ENCODE results near the gene TEX14. TPM values are rescaled to one million over a fixed set of nuclear protein-coding genes. Genes with fewer than 3 reads are reported as not detected.

The TEX14 gene
- total and polyA plus RNA-seq, 10 of the 15 experiments (the other 5 are each of a cell fraction or from before 2014, with no cell fraction given): 0.15 to 1.3 (median 0.66) TPM

GRCh38 chr17:58572846-58573245 is 119.0 kb downstream of the TEX14 start:
- intact Hi-C loops (cut with micrococcal nuclease; ENCODE audit: unreplicated experiment) (no loop called here), in situ Hi-C loops (cut with MboI) (no loop called here)
- no peaks in the 10 kb centered on the region for H3K79me2 ChIP-seq (ENCODE audit: control insufficient read depth, insufficient read depth, low read length)
- no peak overlapping the region for H3K27ac ChIP-seq (ENCODE audit: control insufficient read depth, insufficient read depth)
- FAIRE-seq (no peak), ATAC-seq (peak; percentile 57), DNase-seq (ENCODE audit: low read depth, low spot score) (no peak)
- no peak overlapping the region for H3K4me2 ChIP-seq (ENCODE audit: control insufficient read depth, insufficient read depth)
- ChIA-PET POLR2A (interaction anchor here (0.6 to 1.4 kb wide), 2 partner anchors 111 to 134 kb away, joined by 3 to 9 read pairs; no protein-coding TSS in a partner anchor), SMC1A (ENCODE audit: uncharacterized antibody, unreplicated experiment) (interaction anchor here (0.8 to 1.7 kb wide), 9 partner anchors 11 to 432 kb away, joined by 3 to 7 read pairs (median 3); no protein-coding TSS in a partner anchor), CTCF (interaction anchor here (1.0 to 3.7 kb wide), 6 partner anchors 9 to 166 kb away, joined by 3 to 14 read pairs (median 4); no protein-coding TSS in a partner anchor), RAD21 (ENCODE audit: unreplicated experiment) (interaction anchor here (0.6 to 1.3 kb wide), 7 partner anchors 13 to 82 kb away, joined by 3 to 6 read pairs (median 4); no protein-coding TSS in a partner anchor)
- WGBS (ENCODE audit: insufficient coverage, insufficient replicate concordance, low lambda C conversion rate, missing lambda C conversion rate): 17% methylated on average over 3 of the region's 3 CpGs
- H3K36me3 ChIP-seq (ENCODE audit: control insufficient read depth in 2 of 2, insufficient read depth in 2 of 2, low read length in 1 of 2): no peaks in the 10 kb centered on the region
- no peaks in the 10 kb centered on the region for H3K27me3 ChIP-seq (replicated peaks in 1 of 2; ENCODE audit: control insufficient read depth in 2 of 2, insufficient read depth in 2 of 2, low read length in 1 of 2)
- no peak overlapping the region for H3K9ac ChIP-seq (ENCODE audit: control insufficient read depth, insufficient read depth, low read length)
- no peaks in the 10 kb centered on the region for H4K20me1 ChIP-seq (ENCODE audit: control insufficient read depth, insufficient read depth)
- H3K4me1 ChIP-seq (ENCODE audit: control insufficient read depth, insufficient read depth, low read length): peaks cover 10% of the 10 kb centered on the region
- no peaks in the 10 kb centered on the region for H3K9me3 ChIP-seq (replicated peaks; ENCODE audit: control insufficient read depth, insufficient read depth, low read length)
- TF ChIP-seq ZZZ3 (IDR thresholded peaks at IDR 0.05; ENCODE audit: control insufficient read depth, insufficient read length, low read depth) (no peak), SUPT20H (IDR thresholded peaks at IDR 0.05; ENCODE audit: borderline replicate concordance, control insufficient read depth, low read depth, low read length) (no peak), PAX5 (IDR thresholded peaks at IDR 0.05; ENCODE audit: borderline replicate concordance, low read depth, low read length) (no peak), CREB1 (IDR thresholded peaks at IDR 0.05; ENCODE audit: low read depth) (no peak), NBN (IDR thresholded peaks at IDR 0.05) (no peak), CBX5 (IDR thresholded peaks at IDR 0.05; ENCODE audit: low read depth) (no peak), KDM1A (IDR thresholded peaks at IDR 0.05; ENCODE audit: borderline replicate concordance) (no peak), BHLHE40 (IDR thresholded peaks at IDR 0.05; ENCODE audit: borderline replicate concordance in 1 of 2, low read depth in 2 of 2, low read length in 1 of 2) (no peak), ZBTB40 (IDR thresholded peaks at IDR 0.05; ENCODE audit: borderline replicate concordance) (no peak), SIX5 (IDR thresholded peaks at IDR 0.05; ENCODE audit: low read depth, low read length, severe bottlenecking) (no peak)
- TF ChIP-seq, protein P1, sequence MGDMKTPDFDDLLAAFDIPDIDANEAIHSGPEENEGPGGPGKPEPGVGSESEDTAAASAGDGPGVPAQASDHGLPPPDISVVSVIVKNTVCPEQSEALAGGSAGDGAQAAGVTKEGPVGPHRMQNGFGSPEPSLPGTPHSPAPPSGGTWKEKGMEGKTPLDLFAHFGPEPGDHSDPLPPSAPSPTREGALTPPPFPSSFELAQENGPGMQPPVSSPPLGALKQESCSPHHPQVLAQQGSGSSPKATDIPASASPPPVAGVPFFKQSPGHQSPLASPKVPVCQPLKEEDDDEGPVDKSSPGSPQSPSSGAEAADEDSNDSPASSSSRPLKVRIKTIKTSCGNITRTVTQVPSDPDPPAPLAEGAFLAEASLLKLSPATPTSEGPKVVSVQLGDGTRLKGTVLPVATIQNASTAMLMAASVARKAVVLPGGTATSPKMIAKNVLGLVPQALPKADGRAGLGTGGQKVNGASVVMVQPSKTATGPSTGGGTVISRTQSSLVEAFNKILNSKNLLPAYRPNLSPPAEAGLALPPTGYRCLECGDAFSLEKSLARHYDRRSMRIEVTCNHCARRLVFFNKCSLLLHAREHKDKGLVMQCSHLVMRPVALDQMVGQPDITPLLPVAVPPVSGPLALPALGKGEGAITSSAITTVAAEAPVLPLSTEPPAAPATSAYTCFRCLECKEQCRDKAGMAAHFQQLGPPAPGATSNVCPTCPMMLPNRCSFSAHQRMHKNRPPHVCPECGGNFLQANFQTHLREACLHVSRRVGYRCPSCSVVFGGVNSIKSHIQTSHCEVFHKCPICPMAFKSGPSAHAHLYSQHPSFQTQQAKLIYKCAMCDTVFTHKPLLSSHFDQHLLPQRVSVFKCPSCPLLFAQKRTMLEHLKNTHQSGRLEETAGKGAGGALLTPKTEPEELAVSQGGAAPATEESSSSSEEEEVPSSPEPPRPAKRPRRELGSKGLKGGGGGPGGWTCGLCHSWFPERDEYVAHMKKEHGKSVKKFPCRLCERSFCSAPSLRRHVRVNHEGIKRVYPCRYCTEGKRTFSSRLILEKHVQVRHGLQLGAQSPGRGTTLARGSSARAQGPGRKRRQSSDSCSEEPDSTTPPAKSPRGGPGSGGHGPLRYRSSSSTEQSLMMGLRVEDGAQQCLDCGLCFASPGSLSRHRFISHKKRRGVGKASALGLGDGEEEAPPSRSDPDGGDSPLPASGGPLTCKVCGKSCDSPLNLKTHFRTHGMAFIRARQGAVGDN (IDR thresholded peaks at IDR 0.05): no peak
- no TSS peak for BruUV-seq (replicated peaks)
- no peak overlapping the region for H3K4me3 ChIP-seq
- no peak overlapping the region for H2AFZ ChIP-seq (ENCODE audit: control insufficient read depth, low read depth, low read length)

Measured in GM12878 (cell line).